HepG2 (cell line): Measurements from ENCODE around the gene SBSN. TPM values are rescaled to one million over a fixed set of nuclear protein-coding genes. Genes with fewer than 3 reads are reported as not detected.

ENCODE experiments used
- ATF7-NPFF ChIP-seq: sonication (generic); formaldehyde crosslinking; IDR thresholded peaks from 2 replicates; pipeline ENCODE4 v1.8.1; 2023; ENCODE audit warnings: mild to moderate bottlenecking, low read depth, missing genetic modification reagents, moderate library complexity
- BRD4 ChIP-seq: sonication (generic); formaldehyde crosslinking; IDR thresholded peaks from 2 replicates; pipeline ENCODE4 v1.4.0; 2020; ENCODE audit warnings: missing genetic modification reagents
- DR1 ChIP-seq: sonication (generic); formaldehyde crosslinking; IDR thresholded peaks from 2 replicates; pipeline ENCODE4 v1.8.0; 2021; ENCODE audit warnings: mild to moderate bottlenecking, missing genetic modification reagents, inconsistent platforms
- HMG20A ChIP-seq: IDR thresholded peaks from 2 replicates; pipeline ENCODE4 v1.6.1; 2016; ENCODE audit warnings: borderline replicate concordance
- HNRNPL ChIP-seq: fragments of 200-400 bp; formaldehyde crosslinking; IDR thresholded peaks from 2 replicates; pipeline ENCODE4 v1.6.1; 2017; ENCODE audit warnings: mild to moderate bottlenecking, low read depth, low read length
- MTA3 ChIP-seq: sonication (generic); formaldehyde crosslinking; IDR thresholded peaks from 2 replicates; pipeline ENCODE4 v1.4.0; 2020; ENCODE audit warnings: missing genetic modification reagents
- NFRKB ChIP-seq: fragments of 450-650 bp; IDR thresholded peaks from 2 replicates; pipeline ENCODE4 v1.6.1; 2017
- PCBP2 ChIP-seq: fragments of 200-400 bp; formaldehyde crosslinking; optimal IDR thresholded peaks from 2 replicates; pipeline ENCODE3; 2018; ENCODE audit warnings: low read length, low read depth; ENCODE audit not compliant: poor library complexity, severe bottlenecking
- RFX3 ChIP-seq: IDR thresholded peaks from 2 replicates; pipeline ENCODE4 v1.6.1; 2016; ENCODE audit warnings: missing biosample characterization, missing genetic modification reagents
- TBX2 ChIP-seq: sonication (generic); formaldehyde crosslinking; IDR thresholded peaks from 2 replicates; pipeline ENCODE4 v1.5.0; 2020; ENCODE audit warnings: missing genetic modification reagents, mild to moderate bottlenecking, borderline replicate concordance
- ZNF138 ChIP-seq: sonication (generic); formaldehyde crosslinking; IDR thresholded peaks from 2 replicates; pipeline ENCODE4 v1.5.0; 2020; ENCODE audit warnings: mild to moderate bottlenecking, low read depth, missing genetic modification reagents
- ZNF331 ChIP-seq: sonication (generic); formaldehyde crosslinking; IDR thresholded peaks from 2 replicates; pipeline ENCODE4 v1.4.0; 2020; ENCODE audit warnings: missing genetic modification reagents
- ZNF501 ChIP-seq: sonication (generic); formaldehyde crosslinking; IDR thresholded peaks from 2 replicates; pipeline ENCODE4 v1.5.1; 2020; ENCODE audit warnings: mild to moderate bottlenecking, moderate library complexity, missing genetic modification reagents
- ZNF616 ChIP-seq: sonication (generic); formaldehyde crosslinking; IDR thresholded peaks from 2 replicates; pipeline ENCODE4 v1.5.0; 2020; ENCODE audit warnings: low read depth, mild to moderate bottlenecking, missing genetic modification reagents
- ZNF7 ChIP-seq: IDR thresholded peaks from 2 replicates; pipeline ENCODE4 v1.6.1; 2016; ENCODE audit warnings: missing biosample characterization, missing genetic modification reagents
- polyA plus RNA-seq, 8 experiments: library from polyadenylated mRNA; depleted of rRNA in 3 of 8; stranded (reverse) in 7 of 8; unstranded in 1 of 8; fragments of >200 nt; fragmentation: Illumina TruSeq in 4 of 8; extraction: Trizol in 4 of 8; gene quantifications; 2 replicates each; pipeline versions ENCODE4 v1.2.1 to v1.2.3, GENCODE V29; 2011 to 2016; ENCODE audit warnings: low read depth in 4 of 8, missing spikeins in 1 of 8, mixed read lengths in 1 of 8; ENCODE audit not compliant: insufficient read depth in 1 of 8
- total RNA-seq, 5 experiments: library from RNA; depleted of rRNA; stranded (reverse); fragments of >200 nt; fragmentation: Illumina TruSeq; extraction: Trizol; gene quantifications; 2 replicates each; pipeline ENCODE4 v1.2.3, GENCODE V29; 2016; ENCODE audit warnings: low read depth in 1 of 5
- TF ChIP-seq, protein P1 (sequence below): sonication (generic); formaldehyde crosslinking; IDR thresholded peaks from 2 replicates; pipeline ENCODE4 v1.8.1; 2023; ENCODE audit warnings: mild to moderate bottlenecking, missing genetic modification reagents
- TF ChIP-seq, protein P2 (sequence below): sonication (generic); formaldehyde crosslinking; IDR thresholded peaks from 2 replicates; pipeline ENCODE4 v1.9.0; 2022; ENCODE audit warnings: low read depth, missing genetic modification reagents
- TF ChIP-seq, protein P3 (sequence below): sonication (generic); formaldehyde crosslinking; IDR thresholded peaks from 2 replicates; pipeline ENCODE4 v1.4.0; 2020; ENCODE audit warnings: missing genetic modification reagents
- TF ChIP-seq, protein P4 (sequence below): sonication (generic); formaldehyde crosslinking; IDR thresholded peaks from 2 replicates; pipeline ENCODE4 v1.8.1; 2023; ENCODE audit warnings: missing genetic modification reagents, inconsistent platforms, borderline replicate concordance
- TF ChIP-seq, protein P5 (sequence below): sonication (generic); formaldehyde crosslinking; IDR thresholded peaks from 2 replicates; pipeline ENCODE4 v1.4.0; 2020; ENCODE audit warnings: missing genetic modification reagents

Gene SBSN
- total and polyA plus RNA-seq, 2 of the 13 experiments (the other 11 are each of a cell fraction or from before 2014, with no cell fraction given), result not detected

DNA sequence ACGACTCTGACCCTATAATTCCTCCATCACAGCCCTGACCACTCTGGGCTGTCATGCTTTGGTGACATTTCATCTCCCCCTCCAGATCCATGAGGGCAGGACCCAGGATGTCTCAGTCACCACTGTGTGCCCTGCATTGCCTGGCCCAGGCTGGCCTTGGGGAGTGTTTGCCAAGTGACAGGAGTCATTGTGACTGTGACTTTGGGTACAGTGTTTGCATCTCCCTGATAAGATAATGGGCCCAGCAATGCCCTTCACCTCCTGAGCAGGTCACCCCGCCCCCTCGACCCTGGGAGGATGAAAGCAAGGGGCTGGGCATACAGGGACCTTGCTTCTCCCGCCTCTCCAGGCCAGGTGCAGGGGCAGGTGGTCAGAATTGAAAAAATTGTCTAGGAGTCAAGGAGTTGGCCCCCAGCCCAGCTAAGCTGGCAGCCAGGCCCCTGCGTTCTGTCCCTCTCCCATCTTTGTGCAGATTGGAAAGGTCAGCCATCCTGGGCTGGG lies 41.2 kb upstream of the SBSN start (continued):
- TF ChIP-seq, protein P1, sequence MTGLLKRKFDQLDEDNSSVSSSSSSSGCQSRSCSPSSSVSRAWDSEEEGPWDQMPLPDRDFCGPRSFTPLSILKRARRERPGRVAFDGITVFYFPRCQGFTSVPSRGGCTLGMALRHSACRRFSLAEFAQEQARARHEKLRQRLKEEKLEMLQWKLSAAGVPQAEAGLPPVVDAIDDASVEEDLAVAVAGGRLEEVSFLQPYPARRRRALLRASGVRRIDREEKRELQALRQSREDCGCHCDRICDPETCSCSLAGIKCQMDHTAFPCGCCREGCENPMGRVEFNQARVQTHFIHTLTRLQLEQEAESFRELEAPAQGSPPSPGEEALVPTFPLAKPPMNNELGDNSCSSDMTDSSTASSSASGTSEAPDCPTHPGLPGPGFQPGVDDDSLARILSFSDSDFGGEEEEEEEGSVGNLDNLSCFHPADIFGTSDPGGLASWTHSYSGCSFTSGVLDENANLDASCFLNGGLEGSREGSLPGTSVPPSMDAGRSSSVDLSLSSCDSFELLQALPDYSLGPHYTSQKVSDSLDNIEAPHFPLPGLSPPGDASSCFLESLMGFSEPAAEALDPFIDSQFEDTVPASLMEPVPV (CRISPR knock-in tag), result no peak
- TF ChIP-seq ATF7-NPFF (CRISPR knock-in tag), result no peak
- TF ChIP-seq HNRNPL, result peak; percentile 97
- TF ChIP-seq, protein P2, sequence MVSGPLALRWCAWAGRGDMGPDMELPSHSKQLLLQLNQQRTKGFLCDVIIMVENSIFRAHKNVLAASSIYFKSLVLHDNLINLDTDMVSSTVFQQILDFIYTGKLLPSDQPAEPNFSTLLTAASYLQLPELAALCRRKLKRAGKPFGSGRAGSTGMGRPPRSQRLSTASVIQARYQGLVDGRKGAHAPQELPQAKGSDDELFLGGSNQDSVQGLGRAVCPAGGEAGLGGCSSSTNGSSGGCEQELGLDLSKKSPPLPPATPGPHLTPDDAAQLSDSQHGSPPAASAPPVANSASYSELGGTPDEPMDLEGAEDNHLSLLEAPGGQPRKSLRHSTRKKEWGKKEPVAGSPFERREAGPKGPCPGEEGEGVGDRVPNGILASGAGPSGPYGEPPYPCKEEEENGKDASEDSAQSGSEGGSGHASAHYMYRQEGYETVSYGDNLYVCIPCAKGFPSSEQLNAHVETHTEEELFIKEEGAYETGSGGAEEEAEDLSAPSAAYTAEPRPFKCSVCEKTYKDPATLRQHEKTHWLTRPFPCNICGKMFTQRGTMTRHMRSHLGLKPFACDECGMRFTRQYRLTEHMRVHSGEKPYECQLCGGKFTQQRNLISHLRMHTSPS (CRISPR knock-in tag), result peak; percentile 98
- no peak for TF ChIP-seq NFRKB
- peak; percentile 43; the same call in 1 of the 2 replicates for TF ChIP-seq HMG20A
- TF ChIP-seq RFX3 (CRISPR knock-in tag), result no peak
- no peak for TF ChIP-seq BRD4 (CRISPR knock-in tag)
- TF ChIP-seq, protein P3, sequence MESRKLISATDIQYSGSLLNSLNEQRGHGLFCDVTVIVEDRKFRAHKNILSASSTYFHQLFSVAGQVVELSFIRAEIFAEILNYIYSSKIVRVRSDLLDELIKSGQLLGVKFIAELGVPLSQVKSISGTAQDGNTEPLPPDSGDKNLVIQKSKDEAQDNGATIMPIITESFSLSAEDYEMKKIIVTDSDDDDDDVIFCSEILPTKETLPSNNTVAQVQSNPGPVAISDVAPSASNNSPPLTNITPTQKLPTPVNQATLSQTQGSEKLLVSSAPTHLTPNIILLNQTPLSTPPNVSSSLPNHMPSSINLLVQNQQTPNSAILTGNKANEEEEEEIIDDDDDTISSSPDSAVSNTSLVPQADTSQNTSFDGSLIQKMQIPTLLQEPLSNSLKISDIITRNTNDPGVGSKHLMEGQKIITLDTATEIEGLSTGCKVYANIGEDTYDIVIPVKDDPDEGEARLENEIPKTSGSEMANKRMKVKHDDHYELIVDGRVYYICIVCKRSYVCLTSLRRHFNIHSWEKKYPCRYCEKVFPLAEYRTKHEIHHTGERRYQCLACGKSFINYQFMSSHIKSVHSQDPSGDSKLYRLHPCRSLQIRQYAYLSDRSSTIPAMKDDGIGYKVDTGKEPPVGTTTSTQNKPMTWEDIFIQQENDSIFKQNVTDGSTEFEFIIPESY (CRISPR knock-in tag), result peak; percentile 45; the same call in 1 of the 2 replicates
- TF ChIP-seq DR1 (CRISPR knock-in tag), result no peak
- no peak for TF ChIP-seq ZNF138 (CRISPR knock-in tag)
- no peak for TF ChIP-seq MTA3 (CRISPR knock-in tag)
- TF ChIP-seq, protein P4, sequence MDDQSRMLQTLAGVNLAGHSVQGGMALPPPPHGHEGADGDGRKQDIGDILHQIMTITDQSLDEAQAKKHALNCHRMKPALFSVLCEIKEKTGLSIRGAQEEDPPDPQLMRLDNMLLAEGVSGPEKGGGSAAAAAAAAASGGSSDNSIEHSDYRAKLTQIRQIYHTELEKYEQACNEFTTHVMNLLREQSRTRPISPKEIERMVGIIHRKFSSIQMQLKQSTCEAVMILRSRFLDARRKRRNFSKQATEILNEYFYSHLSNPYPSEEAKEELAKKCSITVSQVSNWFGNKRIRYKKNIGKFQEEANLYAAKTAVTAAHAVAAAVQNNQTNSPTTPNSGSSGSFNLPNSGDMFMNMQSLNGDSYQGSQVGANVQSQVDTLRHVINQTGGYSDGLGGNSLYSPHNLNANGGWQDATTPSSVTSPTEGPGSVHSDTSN (CRISPR knock-in tag), result no peak
- TF ChIP-seq TBX2, result peak; percentile 95
- TF ChIP-seq ZNF7 (CRISPR knock-in tag), result no peak
- TF ChIP-seq, protein P5, sequence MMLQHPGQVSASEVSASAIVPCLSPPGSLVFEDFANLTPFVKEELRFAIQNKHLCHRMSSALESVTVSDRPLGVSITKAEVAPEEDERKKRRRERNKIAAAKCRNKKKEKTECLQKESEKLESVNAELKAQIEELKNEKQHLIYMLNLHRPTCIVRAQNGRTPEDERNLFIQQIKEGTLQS, result peak; percentile 61; the same call in 1 of the 2 replicates
- TF ChIP-seq ZNF331, result peak; percentile 84
- no peak for TF ChIP-seq ZNF616 (CRISPR knock-in tag)
- no peak for TF ChIP-seq ZNF501 (CRISPR knock-in tag)
- TF ChIP-seq PCBP2, result no peak
